GM19395 (cell line): ENCODE results near the gene SOD3.

ENCODE experiments used
- ATAC-seq: cut with Tn5 transposase; IDR thresholded peaks from one replicate; pipeline ENCODE4 v1.9.1; 2021; ENCODE audit warnings: mild to moderate bottlenecking, moderate library complexity; ENCODE audit not compliant: unreplicated experiment

Gene SOD3

GRCh38 chr4:24840826-24841543 lies 45.6 kb downstream of the SOD3 start:
- no peak for ATAC-seq

GRCh38 chr4:24842356-24842755 lies 47.0 kb downstream of the SOD3 start:
- no peak for ATAC-seq

GRCh38 chr4:24843096-24843495 lies 47.7 kb downstream of the SOD3 start:
- no peak for ATAC-seq

GRCh38 chr4:24845132-24845531 lies 49.8 kb downstream of the SOD3 start:
- ATAC-seq = no peak

- ATAC-seq = no peak
Observed at GRCh38 chr4:24845902-24846301, 50.5 kb downstream of the SOD3 start.

- no peak for ATAC-seq
Observed at GRCh38 chr4:24846716-24847115, 51.3 kb downstream of the SOD3 start.

- no peak for ATAC-seq
Observed at GRCh38 chr4:24849351-24849750, 54.0 kb downstream of the SOD3 start.

GRCh38 chr4:24849756-24850155 lies 54.4 kb downstream of the SOD3 start:
- ATAC-seq = no peak
